Measurements from ENCODE around the gene TOMM5.

GRCh38 chr9:37541465-37541864, 50.9 kb downstream of the TOMM5 start:
- TF ChIP-seq CTCF (IDR thresholded peaks at IDR 0.05) (no peak), POLR2A (IDR thresholded peaks at IDR 0.05) (no peak)

Measured in testis (tissue), 2 donors.